HFF-Myc (cell line): ENCODE measurements around the gene NRP1.

Experiments used
- DNase-seq: peaks from one replicate; pipeline ENCODE4 v3.0.0-alpha.2; 2011; ENCODE audit warnings: low read depth; ENCODE audit errors: extremely low read depth
- H3K4me3 ChIP-seq: replicated peaks from 2 replicates; pipeline ENCODE4 v1.5.1; 2011; ENCODE audit warnings: low read depth, mild to moderate bottlenecking, control low read depth, low read length
- TF ChIP-seq, protein P1 (sequence below): IDR thresholded peaks from 2 replicates; pipeline ENCODE4 v1.5.1; 2012; ENCODE audit warnings: mild to moderate bottlenecking, low read depth, low read length, control low read depth; ENCODE audit errors: missing control alignments

NRP1 gene

DNA sequence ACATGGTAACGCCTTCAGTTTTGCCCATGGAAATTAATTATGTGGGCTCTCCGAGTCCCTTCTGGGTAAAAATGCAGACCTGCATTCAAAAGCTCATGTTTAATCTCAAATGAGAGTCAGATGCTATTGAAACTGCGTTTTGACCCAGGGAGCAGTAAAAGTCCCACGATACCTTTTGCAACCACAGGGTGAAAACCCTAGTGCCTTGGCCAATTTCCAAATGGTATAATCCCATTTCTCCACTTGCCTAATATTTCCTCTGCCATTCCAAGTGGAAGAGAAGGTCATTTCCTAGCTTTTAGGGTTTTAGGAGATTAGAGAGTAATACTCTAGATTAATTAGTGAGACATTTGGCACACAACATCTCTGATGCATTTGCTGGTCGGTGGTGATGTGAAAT is 132.5 kb downstream of the NRP1 start:
- TF ChIP-seq, protein P1, sequence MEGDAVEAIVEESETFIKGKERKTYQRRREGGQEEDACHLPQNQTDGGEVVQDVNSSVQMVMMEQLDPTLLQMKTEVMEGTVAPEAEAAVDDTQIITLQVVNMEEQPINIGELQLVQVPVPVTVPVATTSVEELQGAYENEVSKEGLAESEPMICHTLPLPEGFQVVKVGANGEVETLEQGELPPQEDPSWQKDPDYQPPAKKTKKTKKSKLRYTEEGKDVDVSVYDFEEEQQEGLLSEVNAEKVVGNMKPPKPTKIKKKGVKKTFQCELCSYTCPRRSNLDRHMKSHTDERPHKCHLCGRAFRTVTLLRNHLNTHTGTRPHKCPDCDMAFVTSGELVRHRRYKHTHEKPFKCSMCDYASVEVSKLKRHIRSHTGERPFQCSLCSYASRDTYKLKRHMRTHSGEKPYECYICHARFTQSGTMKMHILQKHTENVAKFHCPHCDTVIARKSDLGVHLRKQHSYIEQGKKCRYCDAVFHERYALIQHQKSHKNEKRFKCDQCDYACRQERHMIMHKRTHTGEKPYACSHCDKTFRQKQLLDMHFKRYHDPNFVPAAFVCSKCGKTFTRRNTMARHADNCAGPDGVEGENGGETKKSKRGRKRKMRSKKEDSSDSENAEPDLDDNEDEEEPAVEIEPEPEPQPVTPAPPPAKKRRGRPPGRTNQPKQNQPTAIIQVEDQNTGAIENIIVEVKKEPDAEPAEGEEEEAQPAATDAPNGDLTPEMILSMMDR: no peak
- H3K4me3 ChIP-seq: no peak overlapping the region
- no peak for DNase-seq

DNA sequence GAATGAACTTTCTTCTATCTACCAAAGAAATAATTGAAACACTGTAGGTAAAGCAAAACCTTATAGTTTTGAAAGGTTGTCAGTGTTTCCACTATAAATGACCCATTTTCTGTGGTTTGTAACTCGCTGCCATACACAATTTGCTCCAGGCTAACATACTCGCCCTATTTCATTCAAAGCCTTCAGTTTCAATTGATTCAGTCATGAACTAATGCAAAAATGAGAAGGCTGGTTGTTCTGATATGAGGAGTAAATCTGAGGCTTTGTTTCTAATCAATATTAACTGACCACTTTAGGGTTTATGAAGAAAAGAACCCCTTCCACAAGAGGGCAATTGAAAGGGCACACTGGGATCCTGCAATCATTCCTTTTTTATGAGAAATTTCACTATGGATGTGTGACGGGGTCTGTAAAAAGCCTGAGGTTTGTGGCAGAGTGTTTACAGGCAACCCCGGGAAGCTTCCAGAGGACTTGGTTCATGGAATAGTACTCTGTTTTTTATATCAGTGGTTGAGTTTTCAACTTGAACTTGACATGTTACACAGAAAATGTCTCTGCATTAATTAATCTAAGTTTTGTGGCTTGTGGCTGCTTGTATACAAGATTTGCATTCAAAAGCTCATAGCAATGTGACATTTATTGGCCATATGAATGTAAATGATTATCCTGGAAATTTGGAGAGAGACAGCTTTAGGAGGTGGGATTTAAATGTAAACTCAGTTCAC is 133.2 kb downstream of the NRP1 start:
- DNase-seq: no peak
- TF ChIP-seq, protein P1: no peak
- no peak overlapping the region for H3K4me3 ChIP-seq

DNA sequence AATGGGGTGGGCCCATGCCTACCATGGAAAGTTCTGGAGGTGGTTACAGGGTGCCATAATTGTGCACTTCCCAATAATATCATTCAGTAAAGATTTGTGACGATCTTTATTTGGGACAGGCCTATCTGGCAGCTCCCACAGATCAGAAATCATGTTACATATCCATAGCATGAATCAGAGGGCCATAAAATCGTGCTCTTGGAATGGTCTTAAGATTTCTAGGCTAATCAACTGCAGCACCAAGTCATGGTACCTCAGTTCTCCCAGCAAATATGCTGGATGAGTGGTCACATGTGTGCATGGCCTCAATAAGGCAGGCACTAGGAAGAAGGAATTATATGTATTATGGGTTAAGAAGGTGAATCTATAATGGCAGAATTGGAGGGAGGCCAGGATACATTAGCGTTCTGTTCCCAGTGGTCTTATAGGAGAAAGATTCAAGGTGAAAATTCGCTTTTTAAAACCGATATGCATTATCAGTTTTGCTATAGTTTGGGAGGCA is 134.7 kb downstream of the NRP1 start:
- no peak overlapping the region for H3K4me3 ChIP-seq
- no peak for DNase-seq
- TF ChIP-seq, protein P1: no peak

DNA sequence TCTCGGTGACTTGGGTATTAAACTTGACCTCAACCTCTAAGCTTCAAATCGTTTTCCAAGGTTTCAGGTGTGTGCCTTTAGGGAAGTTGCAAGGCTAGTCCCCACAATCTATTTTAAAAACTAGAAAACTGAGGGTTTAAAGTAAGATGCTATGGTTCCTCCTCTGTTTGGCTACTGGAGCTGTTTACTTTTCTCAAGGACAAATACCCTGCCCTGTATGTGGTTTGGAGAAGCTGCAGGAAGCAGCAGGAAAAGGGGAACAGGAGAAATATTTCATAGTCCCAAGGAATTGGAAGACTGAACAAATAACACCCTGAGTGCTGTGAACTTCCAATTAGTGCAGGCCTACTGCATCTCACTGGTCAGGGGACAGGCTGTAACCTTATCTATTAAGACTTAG is 135.9 kb downstream of the NRP1 start:
- no peak overlapping the region for H3K4me3 ChIP-seq
- no peak for DNase-seq
- TF ChIP-seq, protein P1: no peak

DNA sequence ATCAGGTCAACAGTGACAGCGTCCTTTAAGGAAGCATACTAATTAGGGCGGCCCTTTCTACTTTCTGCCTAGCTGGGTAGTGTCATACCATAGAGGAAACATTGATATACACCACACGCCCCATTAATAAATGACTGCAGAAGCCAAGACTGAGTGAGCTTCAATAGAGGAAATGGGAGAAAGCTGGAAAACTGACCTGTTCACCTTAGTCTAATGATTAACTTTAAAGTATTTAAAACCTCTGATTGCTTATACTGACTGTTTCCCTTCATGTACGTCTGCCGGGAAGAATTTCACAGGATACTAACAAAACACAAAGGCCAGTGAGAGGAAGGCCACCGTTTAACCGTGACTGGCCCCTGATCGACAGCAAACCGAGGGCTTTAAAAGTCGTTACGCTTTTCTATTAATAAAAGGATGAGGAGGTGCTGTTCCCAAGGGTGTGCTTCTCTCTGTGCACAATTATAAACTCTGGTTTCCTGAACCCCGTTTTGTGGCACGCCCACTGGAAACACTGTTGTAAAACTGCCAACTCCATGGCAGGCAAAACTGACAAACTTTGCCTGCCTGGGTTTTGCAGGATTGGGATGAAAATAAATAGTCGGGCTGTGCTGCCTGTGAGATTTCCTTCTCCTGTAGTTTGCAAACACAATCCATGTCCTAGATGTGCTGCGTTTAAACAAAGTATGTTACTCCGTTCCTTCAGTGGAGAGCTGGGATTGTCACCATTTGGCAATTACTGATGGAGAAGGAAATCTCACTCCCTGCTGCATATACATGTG is 137.6 kb downstream of the NRP1 start:
- no peak overlapping the region for H3K4me3 ChIP-seq
- TF ChIP-seq, protein P1: no peak
- no peak for DNase-seq

DNA sequence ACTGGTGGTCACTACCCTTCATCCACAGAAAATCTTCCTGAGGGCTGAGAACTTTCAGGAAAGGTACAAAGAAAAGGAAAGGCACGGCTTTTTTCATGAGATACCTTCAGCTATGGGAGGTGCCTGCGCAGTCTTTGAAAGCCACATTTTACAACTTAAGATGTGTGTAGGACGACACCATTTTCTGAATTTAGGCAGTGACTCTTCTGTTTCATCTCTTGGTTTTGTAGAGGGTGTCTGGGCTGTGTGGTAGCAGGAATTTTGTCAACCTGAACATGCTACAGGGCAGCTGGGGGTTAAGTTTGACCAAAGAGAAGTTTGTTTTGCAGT is 138.1 kb downstream of the NRP1 start:
- no peak overlapping the region for H3K4me3 ChIP-seq
- DNase-seq: no peak
- TF ChIP-seq, protein P1: no peak
